HG03439 (cell line): ENCODE data around the gene ARHGAP45.

Experiments
- ATAC-seq: cut with Tn5 transposase; IDR thresholded peaks from one replicate; pipeline ENCODE4 v1.9.1; 2021; ENCODE audit warnings: mild to moderate bottlenecking, moderate library complexity; ENCODE audit not compliant: unreplicated experiment

The ARHGAP45 gene

DNA sequence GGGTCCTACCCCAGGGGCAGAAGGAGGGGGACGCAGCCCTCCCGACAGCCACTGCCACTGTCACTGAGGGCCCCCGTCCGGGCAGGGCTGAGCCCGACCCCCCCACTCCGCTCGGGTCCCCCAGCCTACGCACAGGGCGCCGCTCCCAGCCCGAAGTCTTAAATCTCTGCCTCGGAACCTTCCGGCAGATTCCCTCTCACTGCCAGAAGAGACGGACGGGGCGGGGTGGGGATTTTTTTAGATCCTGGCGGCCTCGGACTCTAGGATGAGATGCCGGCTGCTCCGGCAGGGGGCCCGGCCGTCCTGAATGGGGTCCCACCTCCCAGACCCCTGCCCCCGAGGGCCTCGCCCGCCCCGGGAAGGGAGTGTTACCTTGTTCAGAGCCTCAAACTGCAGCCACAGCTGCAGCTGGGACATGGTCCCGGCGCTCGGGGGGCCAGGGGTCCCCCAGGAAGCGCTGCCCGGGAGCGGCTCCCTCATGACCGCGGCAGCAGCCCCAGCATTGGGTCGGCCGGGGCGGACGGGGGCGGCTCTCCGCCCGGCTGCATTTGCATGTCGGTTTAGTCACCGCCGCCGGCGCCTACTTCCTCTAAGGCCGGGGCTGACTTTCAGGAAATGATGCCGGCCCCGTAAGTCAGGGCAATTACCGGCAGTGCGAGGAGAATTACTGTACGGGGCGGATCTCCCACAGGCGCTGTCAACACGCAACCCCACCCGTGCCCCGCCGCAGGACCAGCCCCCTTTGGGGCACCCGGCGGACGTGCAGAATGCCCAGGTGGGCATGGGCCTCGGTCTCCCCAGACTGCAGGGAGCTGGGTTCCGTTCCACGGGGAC lies 65.0 kb downstream of the ARHGAP45 start:
- peak; percentile 41 for ATAC-seq

DNA sequence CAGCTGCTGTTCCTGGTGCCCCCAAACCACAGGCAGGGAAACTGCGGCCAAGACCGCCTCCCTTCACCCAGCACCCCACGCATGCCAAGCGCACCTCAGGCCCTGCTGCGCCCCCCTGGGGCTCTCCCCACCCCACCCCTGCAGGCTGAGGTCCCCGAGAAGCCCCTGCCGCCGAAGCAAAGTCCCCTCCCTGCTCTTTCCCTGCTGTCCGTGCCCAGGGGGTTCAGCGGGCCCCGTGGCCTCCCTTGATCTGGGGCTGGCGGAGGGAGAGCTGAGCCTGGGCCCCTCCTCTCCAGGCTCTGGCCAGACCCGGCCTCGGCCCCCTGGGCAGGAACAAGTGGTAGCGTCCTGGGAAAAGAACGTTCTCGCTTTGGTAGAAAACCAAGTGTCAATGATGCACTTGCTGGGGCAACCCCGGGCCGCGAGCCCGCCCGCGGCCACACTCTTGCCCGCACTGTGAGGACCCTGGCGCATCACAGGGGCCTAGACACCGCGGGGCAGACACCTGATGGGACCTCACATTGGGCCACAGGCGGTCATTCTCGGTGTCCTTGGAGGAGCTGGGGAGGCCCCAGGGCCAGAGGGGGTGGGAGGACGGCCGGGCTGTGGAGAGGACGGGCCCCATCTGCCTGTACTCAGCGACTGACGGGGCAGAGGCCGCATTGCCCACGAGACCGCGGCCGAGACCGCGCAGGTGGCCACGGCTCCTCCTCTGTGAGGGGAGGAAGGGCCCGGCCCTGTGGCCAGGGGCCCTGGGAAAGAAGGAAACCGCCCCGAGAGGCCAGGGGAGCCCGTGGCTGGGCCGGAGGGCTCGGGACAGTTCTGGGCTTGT lies 65.8 kb downstream of the ARHGAP45 start:
- ATAC-seq, result no peak

DNA sequence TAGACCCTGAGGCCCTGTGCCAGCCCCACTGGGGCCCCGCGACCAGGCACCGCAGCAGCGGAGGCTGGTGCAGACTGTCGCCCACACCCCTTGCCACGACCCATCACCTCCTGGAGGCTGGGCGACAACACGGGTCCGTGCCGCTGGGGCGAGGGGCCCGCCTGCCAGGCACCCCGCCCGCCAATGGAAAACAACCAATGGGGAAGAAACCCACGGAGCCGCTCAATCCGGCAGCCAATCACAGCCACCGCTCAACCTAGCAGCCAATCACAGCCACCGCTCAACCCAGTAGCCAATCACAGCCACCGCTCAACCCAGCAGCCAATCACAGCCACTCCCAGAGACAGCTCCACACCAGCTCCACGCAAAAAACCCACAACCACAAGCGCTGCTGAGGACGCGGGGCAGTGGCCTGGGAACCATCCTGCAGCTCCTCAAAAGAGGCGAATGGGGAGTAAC lies 66.5 kb downstream of the ARHGAP45 start:
- peak; percentile 51 for ATAC-seq

DNA sequence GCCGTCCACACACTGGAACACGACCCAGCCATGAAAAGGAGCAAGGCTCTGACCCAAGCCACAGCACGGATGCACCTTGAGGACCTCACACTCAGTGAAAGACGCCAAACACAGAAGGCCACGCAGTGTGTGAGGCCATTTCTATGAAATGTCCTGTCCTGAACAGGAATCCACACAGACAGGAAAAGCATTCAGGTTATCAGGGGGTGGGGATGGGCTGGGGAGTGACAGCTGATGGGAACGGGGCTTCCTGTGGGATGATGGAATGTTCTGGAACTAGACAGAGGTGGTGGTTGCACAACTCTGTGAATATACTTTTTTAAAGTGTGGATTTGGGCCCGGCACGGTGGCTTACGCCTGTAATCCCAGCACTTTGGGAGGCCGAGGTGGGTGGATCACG lies 67.5 kb downstream of the ARHGAP45 start:
- ATAC-seq, result no peak

DNA sequence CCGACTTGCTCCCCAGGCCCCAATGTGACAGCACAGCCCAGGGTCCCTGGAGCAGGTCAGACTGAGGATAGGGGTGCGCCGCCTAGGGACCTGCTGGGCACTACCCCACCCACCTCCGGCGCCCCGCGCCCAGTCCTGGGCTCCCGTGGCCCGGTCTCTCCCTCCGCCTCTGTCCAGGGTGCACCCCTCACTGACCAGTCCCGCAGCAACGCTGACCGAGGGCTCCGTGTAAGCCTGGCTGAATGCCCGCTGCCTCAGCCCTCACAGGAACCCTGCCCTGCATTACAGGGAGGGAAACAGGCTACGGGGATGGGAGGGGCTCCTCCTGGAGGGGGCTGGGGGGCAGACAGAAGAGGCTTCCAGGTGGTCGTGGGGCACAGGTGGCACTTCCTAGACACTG lies 68.5 kb downstream of the ARHGAP45 start:
- no peak for ATAC-seq

DNA sequence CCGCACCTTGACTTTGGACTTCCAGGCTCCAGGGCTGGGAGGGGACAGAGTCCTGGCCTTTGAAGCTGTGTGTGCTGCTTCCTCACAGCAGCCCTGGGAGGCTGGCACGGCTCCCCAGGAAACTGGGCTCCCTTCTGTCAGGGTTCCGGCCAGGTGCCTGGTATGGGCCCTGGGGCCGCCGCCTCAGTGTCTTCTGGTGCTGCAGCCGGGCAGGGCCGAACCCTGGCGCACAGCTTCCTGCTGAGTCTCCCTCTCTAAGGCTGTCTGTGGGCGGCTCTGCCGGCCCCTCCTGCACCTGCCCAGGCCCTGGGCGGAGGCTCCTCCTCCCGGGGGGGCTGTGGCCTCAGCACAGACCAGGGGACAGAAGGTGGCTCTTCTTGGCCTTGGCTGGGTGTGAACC lies 69.2 kb downstream of the ARHGAP45 start:
- ATAC-seq, result no peak
